Naive thymus-derived CD4-positive, alpha-beta T cell (primary cell): Measurements from ENCODE around the gene C22orf42. TPM values are rescaled to one million over a fixed set of nuclear protein-coding genes. Genes with fewer than 3 reads are reported as not detected.
A peak's percentile ranks its signal among the peaks of the same experiment; 100 is the strongest.
"Not testable (repeated sequence)": the region's sequence is repeated elsewhere in the genome, so short reads cannot be mapped to it uniquely, and the experiment has no call there.

Source experiments
- ATAC-seq: fragments of 150-1000 bp; cut with Tn5 transposase; 2 replicates; pipeline ENCODE4 v1.10.0; 2021; ENCODE audit warnings: mild to moderate bottlenecking, moderate library complexity
- CTCF ChIA-PET: fragments of 350-600 bp; sonication (Branson Sonifier 250); formaldehyde crosslinking; loops from one replicate; lab custom pipeline; 2021; ENCODE audit warnings: antibody characterized with exemption; lab: Charles Lee
- POLR2A ChIA-PET: fragments of 350-600 bp; sonication (Branson Sonifier 250); formaldehyde crosslinking; loops from one replicate; lab custom pipeline; 2021; ENCODE audit warnings: antibody characterized with exemption, inconsistent platforms; lab: Charles Lee
- DNase-seq, 9 donors: peaks; one replicate each; pipeline versions ENCODE4 v3.0.0 to v3.0.0-alpha.2; 2020 to 2022; ENCODE audit warnings: mixed read lengths in 1 of 9
- H3K27ac ChIP-seq: one replicate; pipeline ENCODE4 v1.7.0; 2013; ENCODE audit warnings: mild to moderate bottlenecking, low read depth, low read length, moderate library complexity
- H3K27me3 ChIP-seq, 2 donors: one replicate each; pipeline ENCODE4 v1.7.0; 2013; ENCODE audit warnings: low read length in 2 of 2, mild to moderate bottlenecking in 2 of 2, moderate library complexity in 2 of 2; ENCODE audit not compliant: control insufficient read depth in 2 of 2, insufficient read depth in 2 of 2
- H3K36me3 ChIP-seq, 3 experiments: 1 replicate in 2 of 3; 2 replicates in 1 of 3; pipeline ENCODE4 v1.7.0; 2013; ENCODE audit warnings: low read length in 3 of 3, mild to moderate bottlenecking in 3 of 3, moderate library complexity in 1 of 3; ENCODE audit not compliant: insufficient read depth in 3 of 3, control insufficient read depth in 2 of 3
- H3K4me1 ChIP-seq, 2 donors: one replicate each; pipeline ENCODE4 v1.7.0; 2013; ENCODE audit warnings: low read length in 2 of 2, mild to moderate bottlenecking in 2 of 2, moderate library complexity in 1 of 2; ENCODE audit not compliant: control insufficient read depth in 2 of 2, insufficient read depth in 2 of 2
- H3K4me3 ChIP-seq: 2 replicates; pipeline ENCODE4 v1.7.0; 2013; ENCODE audit warnings: mild to moderate bottlenecking, low read length
- H3K9me3 ChIP-seq, 3 experiments: 1 replicate in 2 of 3; 2 replicates in 1 of 3; pipeline ENCODE4 v1.7.0; 2013; ENCODE audit warnings: low read length in 3 of 3; ENCODE audit not compliant: control insufficient read depth in 2 of 3
- H3K27ac Mint-ChIP-seq, 9 donors: one replicate each; pipeline ENCODE4 v1.8.0; 2020 to 2022; ENCODE audit warnings: mixed read lengths in 9 of 9, mild to moderate bottlenecking in 8 of 9, moderate library complexity in 5 of 9, inconsistent platforms in 2 of 9
- H3K27me3 Mint-ChIP-seq, 5 donors: one replicate each; pipeline ENCODE4 v1.8.0; 2021 to 2022; ENCODE audit warnings: mixed read lengths in 5 of 5, mild to moderate bottlenecking in 1 of 5
- H3K36me3 Mint-ChIP-seq, 5 donors: one replicate each; pipeline ENCODE4 v1.8.0; 2020 to 2022; ENCODE audit warnings: mixed read lengths in 5 of 5, mild to moderate bottlenecking in 3 of 5, inconsistent platforms in 1 of 5
- H3K4me1 Mint-ChIP-seq, 7 donors: one replicate each; pipeline ENCODE4 v1.8.0; 2020 to 2022; ENCODE audit warnings: mixed read lengths in 7 of 7, mild to moderate bottlenecking in 3 of 7, inconsistent platforms in 1 of 7
- H3K4me3 Mint-ChIP-seq, 10 donors: one replicate each; pipeline ENCODE4 v1.8.0; 2020 to 2022; ENCODE audit warnings: mild to moderate bottlenecking in 10 of 10, mixed read lengths in 10 of 10, moderate library complexity in 6 of 10, inconsistent platforms in 2 of 10
- H3K9me3 Mint-ChIP-seq, 11 donors: one replicate each; pipeline ENCODE4 v1.8.0; 2020 to 2022; ENCODE audit warnings: mixed read lengths in 11 of 11, mild to moderate bottlenecking in 4 of 11, inconsistent platforms in 1 of 11, moderate library complexity in 1 of 11
- intact Hi-C, 2 donors: fragments of 100-400 bp; cut with micrococcal nuclease; formaldehyde crosslinking; loops; one replicate each; pipeline ENCODE4 v1.15.1; 2023
- polyA plus RNA-seq, 2 donors: library from polyadenylated mRNA; unstranded; fragments of 300-500 nt; fragmentation: Illumina TruSeq; gene quantifications; one replicate each; pipeline ENCODE4 v1.2.3, GENCODE V29; 2021
- total RNA-seq, 6 experiments: library from RNA in 5 of 6; stranded (reverse) in 5 of 6; gene quantifications; 1 replicate in 5 of 6; 2 replicates in 1 of 6; pipeline ENCODE4 v1.2.3 and lab custom pipeline; 2021 to 2026

The C22orf42 gene
- total and polyA plus RNA-seq, 7 experiments from 2014 or later, result not detected

GRCh38 chr22:32191021-32191420 lies 31.9 kb upstream of the C22orf42 start:
- DNase-seq, intact Hi-C loops, ATAC-seq, H3K27ac Mint-ChIP-seq, H3K4me1 ChIP-seq, POLR2A ChIA-PET, H3K36me3 Mint-ChIP-seq, H3K9me3 ChIP-seq, H3K4me3 ChIP-seq, H3K36me3 ChIP-seq, H3K9me3 Mint-ChIP-seq, H3K4me3 Mint-ChIP-seq, CTCF ChIA-PET, H3K27me3 ChIP-seq, H3K4me1 Mint-ChIP-seq, H3K27ac ChIP-seq: not testable (repeated sequence)
- peaks cover 3 to 26% (median 13%) of the 10 kb centered on the region in 5 donors for H3K27me3 Mint-ChIP-seq

- ChIA-PET CTCF (no interaction called here), POLR2A (no interaction called here)
- intact Hi-C loops, result no loop called here
- Histone ChIP-seq H3K36me3 (no peaks in the 10 kb centered on the region), H3K27me3 (no peaks in the 10 kb centered on the region), H3K9me3 (no peaks in the 10 kb centered on the region), H3K27ac (no peak overlapping the region), H3K4me1 (no peaks in the 10 kb centered on the region), H3K4me3 (no peak overlapping the region)
- H3K27me3 Mint-ChIP-seq, result peaks cover 0 to 20% (median 9%) of the 10 kb centered on the region in 5 donors
- no peaks in the 10 kb centered on the region for H3K4me1 Mint-ChIP-seq
- H3K9me3 Mint-ChIP-seq, result no peaks in the 10 kb centered on the region
- no peak overlapping the region for H3K4me3 Mint-ChIP-seq
- DNase-seq (no peak), ATAC-seq (no peak)
- H3K27ac Mint-ChIP-seq, result no peak overlapping the region
- no peaks in the 10 kb centered on the region for H3K36me3 Mint-ChIP-seq
Measured at GRCh38 chr22:32185821-32186220, 26.7 kb upstream of the C22orf42 start.

- Mint-ChIP-seq H3K27me3 (peaks cover 8 to 24% (median 14%) of the 10 kb centered on the region in 5 donors), H3K27ac (no peak overlapping the region), H3K36me3 (no peaks in the 10 kb centered on the region), H3K4me3 (no peak overlapping the region), H3K4me1 (no peaks in the 10 kb centered on the region), H3K9me3 (no peaks in the 10 kb centered on the region)
- DNase-seq (no peak), ATAC-seq (no peak)
- no peaks in the 10 kb centered on the region for H3K27me3 ChIP-seq
- intact Hi-C loops, result no loop called here
- no peak overlapping the region for H3K4me3 ChIP-seq
- CTCF ChIA-PET, result no interaction called here
- no peaks in the 10 kb centered on the region for H3K4me1 ChIP-seq
- no peaks in the 10 kb centered on the region for H3K36me3 ChIP-seq
- H3K27ac ChIP-seq, result no peak overlapping the region
- POLR2A ChIA-PET, result no interaction called here
- H3K9me3 ChIP-seq, result no peaks in the 10 kb centered on the region
Measured at GRCh38 chr22:32183625-32184024, 24.5 kb upstream of the C22orf42 start.

GRCh38 chr22:32181043-32181442 lies 21.9 kb upstream of the C22orf42 start:
- Histone ChIP-seq H3K9me3 (no peaks in the 10 kb centered on the region), H3K36me3 (no peaks in the 10 kb centered on the region), H3K4me1 (no peaks in the 10 kb centered on the region), H3K4me3 (no peak overlapping the region), H3K27me3 (no peaks in the 10 kb centered on the region), H3K27ac (no peak overlapping the region)
- Mint-ChIP-seq H3K27ac (no peak overlapping the region), H3K27me3 (peaks cover 19 to 37% (median 31%) of the 10 kb centered on the region in 5 donors), H3K4me1 (no peaks in the 10 kb centered on the region), H3K36me3 (no peaks in the 10 kb centered on the region), H3K4me3 (no peak overlapping the region), H3K9me3 (no peaks in the 10 kb centered on the region)
- ATAC-seq, result no peak
- no peak for DNase-seq
- CTCF ChIA-PET, result no interaction called here
- intact Hi-C loops, result no loop called here
- POLR2A ChIA-PET, result no interaction called here

- no peak for DNase-seq
- no peaks in the 10 kb centered on the region for H3K4me1 ChIP-seq
Measured at GRCh38 chr22:32177221-32177765, 18.2 kb upstream of the C22orf42 start.

GRCh38 chr22:32175683-32176644 lies 16.9 kb upstream of the C22orf42 start:
- peaks cover 0 to 7% (median 0%) of the 10 kb centered on the region in 7 donors for H3K4me1 Mint-ChIP-seq
- H3K27me3 Mint-ChIP-seq, result peaks cover 27 to 47% (median 40%) of the 10 kb centered on the region in 5 donors
- ChIA-PET POLR2A (no interaction called here), CTCF (no interaction called here)
- intact Hi-C loops, result no loop called here
- no peak overlapping the region for H3K27ac Mint-ChIP-seq
- Histone ChIP-seq H3K9me3 (no peaks in the 10 kb centered on the region), H3K36me3 (no peaks in the 10 kb centered on the region), H3K4me1 (no peaks in the 10 kb centered on the region), H3K27ac (no peak overlapping the region), H3K27me3 (no peaks in the 10 kb centered on the region), H3K4me3 (no peak overlapping the region)
- DNase-seq (no peak), ATAC-seq (no peak)
- peak overlapping the region in 3 of 10 donors; percentile 31 to 71 (median 45) for H3K4me3 Mint-ChIP-seq
- no peaks in the 10 kb centered on the region for H3K36me3 Mint-ChIP-seq
- H3K9me3 Mint-ChIP-seq, result no peaks in the 10 kb centered on the region

More at GRCh38 chr22:32177221-32177765, 18.2 kb upstream of the C22orf42 start:
- POLR2A ChIA-PET, result no interaction called here
- peaks cover 27 to 47% (median 40%) of the 10 kb centered on the region in 5 donors for H3K27me3 Mint-ChIP-seq
- no peaks in the 10 kb centered on the region for H3K36me3 Mint-ChIP-seq
- no peak for ATAC-seq
- peaks cover 0 to 7% (median 0%) of the 10 kb centered on the region in 7 donors for H3K4me1 Mint-ChIP-seq
- H3K9me3 Mint-ChIP-seq, result no peaks in the 10 kb centered on the region
- H3K27ac Mint-ChIP-seq, result no peak overlapping the region
- Histone ChIP-seq H3K36me3 (no peaks in the 10 kb centered on the region), H3K9me3 (no peaks in the 10 kb centered on the region), H3K27me3 (no peaks in the 10 kb centered on the region), H3K4me3 (no peak overlapping the region), H3K27ac (no peak overlapping the region)
- CTCF ChIA-PET, result no interaction called here
- intact Hi-C loops, result no loop called here
- no peak overlapping the region for H3K4me3 Mint-ChIP-seq
